Measurements from ENCODE around the gene MTERF2.

MTERF2 gene

DNA sequence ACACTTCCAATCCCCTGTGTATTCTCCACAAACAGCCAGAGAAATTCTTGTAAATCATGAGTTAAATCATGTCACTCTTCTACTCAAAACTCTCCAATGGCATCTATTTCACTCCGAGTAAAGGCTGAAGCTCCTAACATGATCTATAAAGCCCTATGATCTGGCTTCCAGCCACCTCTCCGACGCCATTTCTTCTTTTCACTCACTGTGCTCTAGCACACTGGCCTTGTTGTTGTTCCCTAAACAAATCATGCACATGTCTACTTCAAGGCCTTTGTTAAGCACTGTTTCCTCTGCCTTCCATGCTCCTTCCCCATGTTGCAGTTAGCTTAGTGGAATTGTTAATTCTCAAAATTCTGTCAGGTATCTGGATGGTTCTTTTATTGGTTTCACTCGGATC lies 30.1 kb upstream of the MTERF2 start:
- Histone ChIP-seq H3K4me3 (ENCODE audit: low read depth, low read length) (no peak overlapping the region), H3K4me1 (ENCODE audit: control insufficient read depth, insufficient read depth, low read length) (no peaks in the 10 kb centered on the region), H3K9me3 (ENCODE audit: control insufficient read depth, insufficient read depth, low read depth, low read length) (no peaks in the 10 kb centered on the region), H3K27ac (ENCODE audit: extremely low read depth, low read depth, low read length) (no peak overlapping the region), H3K36me3 (ENCODE audit: control insufficient read depth in 2 of 2, insufficient read depth in 1 of 2, low read length in 2 of 2) (peaks cover 0 to 2% of the 10 kb centered on the region in 2 experiments; a peak in 1 of 3 replicates)
- no peak for TF ChIP-seq ZNF658 (tag by site-specific recombination; IDR thresholded peaks at IDR 0.05)
- TF ChIP-seq ZNF248 (tag by site-specific recombination; IDR thresholded peaks at IDR 0.05): no peak
- CTCF ChIA-PET: no interaction called here
- POLR2A ChIA-PET: no interaction called here

- ChIA-PET POLR2A (no interaction called here), CTCF (interaction anchor here (0.6 to 1.8 kb wide), 4 partner anchors 11 to 662 kb away, joined by 3 to 9 read pairs (median 4); no protein-coding TSS in a partner anchor)
- TF ChIP-seq, protein P1, sequence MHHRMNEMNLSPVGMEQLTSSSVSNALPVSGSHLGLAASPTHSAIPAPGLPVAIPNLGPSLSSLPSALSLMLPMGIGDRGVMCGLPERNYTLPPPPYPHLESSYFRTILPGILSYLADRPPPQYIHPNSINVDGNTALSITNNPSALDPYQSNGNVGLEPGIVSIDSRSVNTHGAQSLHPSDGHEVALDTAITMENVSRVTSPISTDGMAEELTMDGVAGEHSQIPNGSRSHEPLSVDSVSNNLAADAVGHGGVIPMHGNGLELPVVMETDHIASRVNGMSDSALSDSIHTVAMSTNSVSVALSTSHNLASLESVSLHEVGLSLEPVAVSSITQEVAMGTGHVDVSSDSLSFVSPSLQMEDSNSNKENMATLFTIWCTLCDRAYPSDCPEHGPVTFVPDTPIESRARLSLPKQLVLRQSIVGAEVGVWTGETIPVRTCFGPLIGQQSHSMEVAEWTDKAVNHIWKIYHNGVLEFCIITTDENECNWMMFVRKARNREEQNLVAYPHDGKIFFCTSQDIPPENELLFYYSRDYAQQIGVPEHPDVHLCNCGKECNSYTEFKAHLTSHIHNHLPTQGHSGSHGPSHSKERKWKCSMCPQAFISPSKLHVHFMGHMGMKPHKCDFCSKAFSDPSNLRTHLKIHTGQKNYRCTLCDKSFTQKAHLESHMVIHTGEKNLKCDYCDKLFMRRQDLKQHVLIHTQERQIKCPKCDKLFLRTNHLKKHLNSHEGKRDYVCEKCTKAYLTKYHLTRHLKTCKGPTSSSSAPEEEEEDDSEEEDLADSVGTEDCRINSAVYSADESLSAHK (tag by site-specific recombination; IDR thresholded peaks at IDR 0.05): no peak
- TF ChIP-seq ZNF701 (tag by site-specific recombination; IDR thresholded peaks at IDR 0.05): no peak
- no peak for TF ChIP-seq ZNF366 (tag by site-specific recombination; conservative IDR thresholded peaks at IDR 0.05)
- no peak for TF ChIP-seq ZNF558 (tag by site-specific recombination; IDR thresholded peaks at IDR 0.05)
- TF ChIP-seq ZBTB1 (tag by site-specific recombination; IDR thresholded peaks at IDR 0.05): no peak
- Histone ChIP-seq H3K36me3 (ENCODE audit: control insufficient read depth in 2 of 2, insufficient read depth in 1 of 2, low read length in 2 of 2) (peaks cover 0 to 2% of the 10 kb centered on the region in 2 experiments; a peak in 1 of 3 replicates), H3K9me3 (ENCODE audit: control insufficient read depth, insufficient read depth, low read depth, low read length) (no peaks in the 10 kb centered on the region), H3K27ac (ENCODE audit: extremely low read depth, low read depth, low read length) (no peak overlapping the region), H3K4me1 (ENCODE audit: control insufficient read depth, insufficient read depth, low read length) (no peaks in the 10 kb centered on the region), H3K4me3 (ENCODE audit: low read depth, low read length) (no peak overlapping the region)
Observed at GRCh38 chr12:107014055-107014454, 27.1 kb upstream of the MTERF2 start.

- Histone ChIP-seq H3K4me3 (ENCODE audit: low read depth, low read length) (no peak overlapping the region), H3K27ac (ENCODE audit: extremely low read depth, low read depth, low read length) (no peak overlapping the region), H3K9me3 (ENCODE audit: control insufficient read depth, insufficient read depth, low read depth, low read length) (no peaks in the 10 kb centered on the region), H3K36me3 (ENCODE audit: control insufficient read depth in 2 of 2, insufficient read depth in 1 of 2, low read length in 2 of 2) (peaks cover 0 to 2% of the 10 kb centered on the region in 2 experiments; a peak in 1 of 3 replicates), H3K4me1 (ENCODE audit: control insufficient read depth, insufficient read depth, low read length) (no peaks in the 10 kb centered on the region)
- TF ChIP-seq, protein P2, sequence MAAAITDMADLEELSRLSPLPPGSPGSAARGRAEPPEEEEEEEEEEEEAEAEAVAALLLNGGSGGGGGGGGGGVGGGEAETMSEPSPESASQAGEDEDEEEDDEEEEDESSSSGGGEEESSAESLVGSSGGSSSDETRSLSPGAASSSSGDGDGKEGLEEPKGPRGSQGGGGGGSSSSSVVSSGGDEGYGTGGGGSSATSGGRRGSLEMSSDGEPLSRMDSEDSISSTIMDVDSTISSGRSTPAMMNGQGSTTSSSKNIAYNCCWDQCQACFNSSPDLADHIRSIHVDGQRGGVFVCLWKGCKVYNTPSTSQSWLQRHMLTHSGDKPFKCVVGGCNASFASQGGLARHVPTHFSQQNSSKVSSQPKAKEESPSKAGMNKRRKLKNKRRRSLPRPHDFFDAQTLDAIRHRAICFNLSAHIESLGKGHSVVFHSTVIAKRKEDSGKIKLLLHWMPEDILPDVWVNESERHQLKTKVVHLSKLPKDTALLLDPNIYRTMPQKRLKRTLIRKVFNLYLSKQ (tag by site-specific recombination; IDR thresholded peaks at IDR 0.05; ENCODE audit: borderline replicate concordance): no peak
- TF ChIP-seq GLI2 (tag by site-specific recombination; IDR thresholded peaks at IDR 0.05; ENCODE audit: borderline replicate concordance, low read depth): no peak
- TF ChIP-seq ZNF548 (tag by site-specific recombination; IDR thresholded peaks at IDR 0.05): no peak
- TF ChIP-seq ZNF549 (tag by site-specific recombination; IDR thresholded peaks at IDR 0.05): no peak
- no peak for TF ChIP-seq YY1 (tag by site-specific recombination; IDR thresholded peaks at IDR 0.05)
- TF ChIP-seq, protein P3, sequence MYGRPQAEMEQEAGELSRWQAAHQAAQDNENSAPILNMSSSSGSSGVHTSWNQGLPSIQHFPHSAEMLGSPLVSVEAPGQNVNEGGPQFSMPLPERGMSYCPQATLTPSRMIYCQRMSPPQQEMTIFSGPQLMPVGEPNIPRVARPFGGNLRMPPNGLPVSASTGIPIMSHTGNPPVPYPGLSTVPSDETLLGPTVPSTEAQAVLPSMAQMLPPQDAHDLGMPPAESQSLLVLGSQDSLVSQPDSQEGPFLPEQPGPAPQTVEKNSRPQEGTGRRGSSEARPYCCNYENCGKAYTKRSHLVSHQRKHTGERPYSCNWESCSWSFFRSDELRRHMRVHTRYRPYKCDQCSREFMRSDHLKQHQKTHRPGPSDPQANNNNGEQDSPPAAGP (tag by site-specific recombination; IDR thresholded peaks at IDR 0.05): no peak
- no peak for TF ChIP-seq ZNF239 (tag by site-specific recombination; IDR thresholded peaks at IDR 0.05)
- no peak for TF ChIP-seq OVOL3 (tag by site-specific recombination; IDR thresholded peaks at IDR 0.05)
- TF ChIP-seq ZNF354C (tag by site-specific recombination; IDR thresholded peaks at IDR 0.05; ENCODE audit: borderline replicate concordance, low read depth): no peak
- TF ChIP-seq ZNF394 (tag by site-specific recombination; IDR thresholded peaks at IDR 0.05; ENCODE audit: borderline replicate concordance): no peak
- no peak for TF ChIP-seq ZBTB21 (tag by site-specific recombination; IDR thresholded peaks at IDR 0.05)
- CTCF ChIA-PET: interaction anchor here (1.0 to 1.8 kb wide), 2 partner anchors 13 to 91 kb away, joined by 3 to 9 read pairs; no protein-coding TSS in a partner anchor
- POLR2A ChIA-PET: no interaction called here
Observed at GRCh38 chr12:107012736-107013425, 25.9 kb upstream of the MTERF2 start.

All from HEK293 (cell line).